ENCODE results near the gene DMRTB1.

DNA sequence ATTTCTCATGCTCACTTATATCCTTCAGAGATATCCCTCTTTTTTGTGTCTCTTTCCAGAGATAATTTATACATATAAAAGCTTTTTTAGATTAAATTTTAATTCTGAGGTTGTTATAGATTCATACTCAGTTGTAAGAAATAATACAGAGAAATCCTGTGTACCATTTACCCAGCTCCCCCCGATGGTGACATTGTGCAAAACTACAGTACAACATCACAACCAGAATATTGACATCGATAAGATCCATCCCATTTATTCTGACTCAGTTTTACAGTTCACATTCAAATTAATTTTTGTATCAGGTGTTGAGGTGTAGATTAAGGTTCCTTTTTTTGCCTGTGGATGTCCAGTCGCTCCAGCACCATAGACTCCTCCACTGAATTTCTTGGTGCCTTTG is 14.3 kb downstream of the DMRTB1 start:
- TF ChIP-seq, protein P1, sequence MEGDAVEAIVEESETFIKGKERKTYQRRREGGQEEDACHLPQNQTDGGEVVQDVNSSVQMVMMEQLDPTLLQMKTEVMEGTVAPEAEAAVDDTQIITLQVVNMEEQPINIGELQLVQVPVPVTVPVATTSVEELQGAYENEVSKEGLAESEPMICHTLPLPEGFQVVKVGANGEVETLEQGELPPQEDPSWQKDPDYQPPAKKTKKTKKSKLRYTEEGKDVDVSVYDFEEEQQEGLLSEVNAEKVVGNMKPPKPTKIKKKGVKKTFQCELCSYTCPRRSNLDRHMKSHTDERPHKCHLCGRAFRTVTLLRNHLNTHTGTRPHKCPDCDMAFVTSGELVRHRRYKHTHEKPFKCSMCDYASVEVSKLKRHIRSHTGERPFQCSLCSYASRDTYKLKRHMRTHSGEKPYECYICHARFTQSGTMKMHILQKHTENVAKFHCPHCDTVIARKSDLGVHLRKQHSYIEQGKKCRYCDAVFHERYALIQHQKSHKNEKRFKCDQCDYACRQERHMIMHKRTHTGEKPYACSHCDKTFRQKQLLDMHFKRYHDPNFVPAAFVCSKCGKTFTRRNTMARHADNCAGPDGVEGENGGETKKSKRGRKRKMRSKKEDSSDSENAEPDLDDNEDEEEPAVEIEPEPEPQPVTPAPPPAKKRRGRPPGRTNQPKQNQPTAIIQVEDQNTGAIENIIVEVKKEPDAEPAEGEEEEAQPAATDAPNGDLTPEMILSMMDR (conservative IDR thresholded peaks at IDR 0.05 in 1 of 2, IDR thresholded peaks at IDR 0.05 in 1 of 2; ENCODE audit: extremely low read depth in 1 of 2, insufficient read depth in 1 of 2, low read depth in 1 of 2, low read length in 2 of 2): peak; percentile 17 to 41
- no peak for TF ChIP-seq EZH2 (IDR thresholded peaks at IDR 0.05; ENCODE audit: borderline replicate concordance, low read length)

Data from mammary epithelial cell (primary cell).